Ishikawa (cell line): Measurements from ENCODE around the gene RAB1B.

Experiments used
- CEBPB ChIP-seq: IDR thresholded peaks from 2 replicates; pipeline ENCODE4 v1.6.1; 2012
- CREB1 ChIP-seq: IDR thresholded peaks from 2 replicates; pipeline ENCODE4 v1.6.1; 2012; ENCODE audit warnings: low read depth
- EGR1 ChIP-seq: IDR thresholded peaks from 2 replicates; pipeline ENCODE4 v1.6.1; 2012
- EP300 ChIP-seq: IDR thresholded peaks from 2 replicates; pipeline ENCODE4 v1.6.1; 2012; ENCODE audit warnings: borderline replicate concordance
- FOXM1 ChIP-seq: IDR thresholded peaks from 2 replicates; pipeline ENCODE4 v1.6.1; 2012; ENCODE audit warnings: low read depth, borderline replicate concordance
- NFIC ChIP-seq: IDR thresholded peaks from 2 replicates; pipeline ENCODE4 v1.6.1; 2012
- RAD21 ChIP-seq: IDR thresholded peaks from 2 replicates; pipeline ENCODE4 v1.6.1; 2012; ENCODE audit warnings: low read depth
- TAF1 ChIP-seq: IDR thresholded peaks from 2 replicates; pipeline ENCODE4 v1.6.1; 2012; ENCODE audit warnings: low read depth, mild to moderate bottlenecking
- TCF12 ChIP-seq: IDR thresholded peaks from 2 replicates; pipeline ENCODE4 v1.6.1; 2012; ENCODE audit warnings: low read depth
- TEAD4 ChIP-seq: IDR thresholded peaks from 2 replicates; pipeline ENCODE4 v1.6.1; 2012
- YY1 ChIP-seq: IDR thresholded peaks from 2 replicates; pipeline ENCODE4 v1.6.1; 2012; ENCODE audit warnings: low read depth
- ZBTB7A ChIP-seq: IDR thresholded peaks from 2 replicates; pipeline ENCODE4 v1.6.1; 2012; ENCODE audit warnings: low read depth
- TF ChIP-seq, protein P1 (sequence below): IDR thresholded peaks from 2 replicates; pipeline ENCODE4 v1.6.1; 2012; ENCODE audit warnings: low read depth, mild to moderate bottlenecking
- TF ChIP-seq, protein P2 (sequence below): IDR thresholded peaks from 2 replicates; pipeline ENCODE4 v1.6.1; 2012
- TF ChIP-seq, protein P3 (sequence below): IDR thresholded peaks from 2 replicates; pipeline ENCODE4 v1.6.1; 2012

RAB1B gene

GRCh38 chr11:66293777-66294625 lies 25.6 kb downstream of the RAB1B start:
- TF ChIP-seq TAF1 (no peak), CEBPB (no peak), EP300 (no peak), ZBTB7A (no peak), TCF12 (no peak), TEAD4 (no peak), YY1 (no peak), NFIC (no peak), CREB1 (no peak), FOXM1 (no peak), RAD21 (no peak), EGR1 (no peak)
- TF ChIP-seq, protein P1, sequence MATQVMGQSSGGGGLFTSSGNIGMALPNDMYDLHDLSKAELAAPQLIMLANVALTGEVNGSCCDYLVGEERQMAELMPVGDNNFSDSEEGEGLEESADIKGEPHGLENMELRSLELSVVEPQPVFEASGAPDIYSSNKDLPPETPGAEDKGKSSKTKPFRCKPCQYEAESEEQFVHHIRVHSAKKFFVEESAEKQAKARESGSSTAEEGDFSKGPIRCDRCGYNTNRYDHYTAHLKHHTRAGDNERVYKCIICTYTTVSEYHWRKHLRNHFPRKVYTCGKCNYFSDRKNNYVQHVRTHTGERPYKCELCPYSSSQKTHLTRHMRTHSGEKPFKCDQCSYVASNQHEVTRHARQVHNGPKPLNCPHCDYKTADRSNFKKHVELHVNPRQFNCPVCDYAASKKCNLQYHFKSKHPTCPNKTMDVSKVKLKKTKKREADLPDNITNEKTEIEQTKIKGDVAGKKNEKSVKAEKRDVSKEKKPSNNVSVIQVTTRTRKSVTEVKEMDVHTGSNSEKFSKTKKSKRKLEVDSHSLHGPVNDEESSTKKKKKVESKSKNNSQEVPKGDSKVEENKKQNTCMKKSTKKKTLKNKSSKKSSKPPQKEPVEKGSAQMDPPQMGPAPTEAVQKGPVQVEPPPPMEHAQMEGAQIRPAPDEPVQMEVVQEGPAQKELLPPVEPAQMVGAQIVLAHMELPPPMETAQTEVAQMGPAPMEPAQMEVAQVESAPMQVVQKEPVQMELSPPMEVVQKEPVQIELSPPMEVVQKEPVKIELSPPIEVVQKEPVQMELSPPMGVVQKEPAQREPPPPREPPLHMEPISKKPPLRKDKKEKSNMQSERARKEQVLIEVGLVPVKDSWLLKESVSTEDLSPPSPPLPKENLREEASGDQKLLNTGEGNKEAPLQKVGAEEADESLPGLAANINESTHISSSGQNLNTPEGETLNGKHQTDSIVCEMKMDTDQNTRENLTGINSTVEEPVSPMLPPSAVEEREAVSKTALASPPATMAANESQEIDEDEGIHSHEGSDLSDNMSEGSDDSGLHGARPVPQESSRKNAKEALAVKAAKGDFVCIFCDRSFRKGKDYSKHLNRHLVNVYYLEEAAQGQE: no peak
- TF ChIP-seq, protein P2, sequence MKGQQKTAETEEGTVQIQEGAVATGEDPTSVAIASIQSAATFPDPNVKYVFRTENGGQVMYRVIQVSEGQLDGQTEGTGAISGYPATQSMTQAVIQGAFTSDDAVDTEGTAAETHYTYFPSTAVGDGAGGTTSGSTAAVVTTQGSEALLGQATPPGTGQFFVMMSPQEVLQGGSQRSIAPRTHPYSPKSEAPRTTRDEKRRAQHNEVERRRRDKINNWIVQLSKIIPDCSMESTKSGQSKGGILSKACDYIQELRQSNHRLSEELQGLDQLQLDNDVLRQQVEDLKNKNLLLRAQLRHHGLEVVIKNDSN: no peak
- TF ChIP-seq, protein P3, sequence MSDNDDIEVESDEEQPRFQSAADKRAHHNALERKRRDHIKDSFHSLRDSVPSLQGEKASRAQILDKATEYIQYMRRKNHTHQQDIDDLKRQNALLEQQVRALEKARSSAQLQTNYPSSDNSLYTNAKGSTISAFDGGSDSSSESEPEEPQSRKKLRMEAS: no peak

DNA sequence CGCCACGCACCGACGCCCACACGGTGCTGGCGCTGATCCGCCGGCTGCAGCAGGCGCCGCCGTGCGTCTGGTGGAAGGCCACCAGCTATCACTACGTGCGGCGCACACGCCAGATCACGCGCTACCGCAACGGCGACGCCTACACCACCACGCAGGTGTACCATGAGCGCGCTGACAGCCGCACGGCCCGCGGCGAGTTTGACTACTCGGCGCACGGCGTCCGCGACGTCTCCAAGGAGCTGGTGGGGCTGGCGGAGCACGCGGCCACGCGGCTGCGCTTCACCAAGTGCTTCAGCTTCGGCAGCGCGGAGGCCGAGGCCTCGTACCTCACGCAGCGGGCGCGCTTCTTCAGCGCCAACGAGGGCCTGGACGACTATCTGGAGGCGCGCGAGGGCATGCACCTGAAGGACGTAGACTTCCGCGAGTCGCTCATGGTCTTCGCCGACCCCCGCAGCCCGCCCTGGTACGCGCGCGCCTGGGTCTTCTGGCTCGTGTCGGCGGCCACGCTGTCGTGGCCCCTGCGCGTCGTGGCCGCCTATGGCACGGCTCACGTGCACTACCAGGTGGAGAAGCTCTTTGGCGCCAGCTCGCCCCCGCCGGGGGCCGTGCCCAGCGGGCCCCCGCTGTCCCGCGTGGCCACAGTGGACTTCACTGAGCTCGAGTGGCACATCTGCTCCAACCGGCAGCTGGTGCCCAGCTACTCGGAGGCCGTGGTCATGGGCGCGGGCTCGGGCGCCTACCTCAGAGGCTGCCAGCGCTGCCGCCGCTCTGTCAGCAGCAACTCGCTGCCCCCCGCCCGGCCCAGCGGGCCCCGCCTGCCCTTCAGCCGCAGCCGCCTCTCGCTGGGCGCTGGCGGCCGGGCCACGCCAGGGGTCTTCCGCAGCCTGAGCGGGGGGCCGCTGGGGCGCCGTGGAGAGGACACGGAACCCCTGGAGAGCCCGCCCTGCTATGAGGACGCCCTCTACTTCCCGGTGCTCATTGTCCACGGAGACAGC lies 26.5 kb downstream of the RAB1B start:
- TF ChIP-seq TAF1: no peak
- TF ChIP-seq, protein P1: no peak

- TF ChIP-seq FOXM1 (no peak), CEBPB (no peak), TEAD4 (no peak), NFIC (no peak), EGR1 (no peak)
- TF ChIP-seq, protein P3: no peak
- TF ChIP-seq, protein P1: no peak
Observed at GRCh38 chr11:66297610-66298009, 29.2 kb downstream of the RAB1B start.

GRCh38 chr11:66299186-66299585 lies 30.7 kb downstream of the RAB1B start:
- TF ChIP-seq CEBPB (no peak), ZBTB7A (no peak), TCF12 (no peak), TEAD4 (no peak), TAF1 (no peak), RAD21 (no peak), EP300 (no peak), EGR1 (no peak), CREB1 (no peak), FOXM1 (no peak), NFIC (no peak), YY1 (no peak)
- TF ChIP-seq, protein P3: no peak
- TF ChIP-seq, protein P2: no peak
- TF ChIP-seq, protein P1: no peak
